Coronary artery (tissue), 2 donors: ENCODE measurements around the gene FSCN2.

Source experiments
- DNase-seq: peaks from one replicate; pipeline ENCODE4 v3.0.0-alpha.2; 2017; ENCODE audit warnings: low spot score
- H3K27ac ChIP-seq, 2 donors: fragments of 200-600 bp; sonication (generic); one replicate each; pipeline ENCODE4 v1.5.1; 2016 to 2019
- H3K4me3 ChIP-seq: fragments of 200-600 bp; sonication (generic); 2 replicates; pipeline ENCODE4 v1.5.1; 2016; ENCODE audit warnings: mild to moderate bottlenecking, moderate library complexity
- CTCF ChIP-seq: fragments of 200-600 bp; sonication (generic); IDR thresholded peaks from one replicate; pipeline ENCODE4 v1.5.1; 2019; ENCODE audit warnings: antibody characterized with exemption

The FSCN2 gene

GRCh38 chr17:81500047-81500446 lies 28.1 kb upstream of the FSCN2 start:
- no peak overlapping the region for H3K27ac ChIP-seq
- TF ChIP-seq CTCF: no peak
- no peak for DNase-seq
- no peak overlapping the region for H3K4me3 ChIP-seq

- no peak for DNase-seq
- no peak overlapping the region for H3K27ac ChIP-seq
- TF ChIP-seq CTCF: no peak
- no peak overlapping the region for H3K4me3 ChIP-seq
These were observed 25.6 kb upstream of the FSCN2 start for GRCh38 chr17:81502471-81503017.

GRCh38 chr17:81503619-81504018 lies 24.6 kb upstream of the FSCN2 start:
- H3K4me3 ChIP-seq: no peak overlapping the region
- H3K27ac ChIP-seq: no peak overlapping the region
- no peak for DNase-seq
- no peak for TF ChIP-seq CTCF

GRCh38 chr17:81508639-81509206 lies 19.5 kb upstream of the FSCN2 start:
- peak; percentile 68 for DNase-seq
- TF ChIP-seq CTCF: no peak
- Histone ChIP-seq H3K27ac (peak overlapping the region in 1 of 2 donors; percentile 72), H3K4me3 (peak overlapping the region; percentile 97)

- Histone ChIP-seq H3K27ac (peak overlapping the region; percentile 52 to 72), H3K4me3 (peak overlapping the region; percentile 97)
- TF ChIP-seq CTCF: no peak
- peak; percentile 66 for DNase-seq
These were observed 18.8 kb upstream of the FSCN2 start for GRCh38 chr17:81509207-81509971.

GRCh38 chr17:81509972-81510784 lies 18.0 kb upstream of the FSCN2 start:
- peak overlapping the region; percentile 97 for H3K4me3 ChIP-seq
- H3K27ac ChIP-seq: peak overlapping the region; percentile 99
- DNase-seq: peak; percentile 66
- no peak for TF ChIP-seq CTCF
